ENCODE data around the gene KLHL12.

KLHL12 gene

GRCh38 chr1:202926581-202927491, at the start of gene KLHL12:
TSS of gene KLHL12 (minus strand) at chr1:202927234. CDS start at chr1:202925162, 2,072 bp downstream.
- TF ChIP-seq CTCF (conservative IDR thresholded peaks at IDR 0.05; ENCODE audit: low read depth, low read length) = peak; percentile 81
- H3K4me3 ChIP-seq (ENCODE audit: low read depth, low read length) = peak within 1 kb of the TSS; percentile 97
- peak; percentile 98 for DNase-seq (ENCODE audit: low read depth)

- H3K4me3 ChIP-seq (ENCODE audit: low read depth, low read length) = no peak overlapping the region
- no peak for TF ChIP-seq CTCF (conservative IDR thresholded peaks at IDR 0.05; ENCODE audit: low read depth, low read length)
- DNase-seq (ENCODE audit: low read depth) = no peak
Observed at GRCh38 chr1:202976633-202977032, 49.6 kb upstream of the KLHL12 start.

- TF ChIP-seq CTCF (conservative IDR thresholded peaks at IDR 0.05; ENCODE audit: low read depth, low read length) = no peak
- H3K4me3 ChIP-seq (ENCODE audit: low read depth, low read length) = no peak overlapping the region
- no peak for DNase-seq (ENCODE audit: low read depth)
Observed at GRCh38 chr1:202974856-202975255, 47.8 kb upstream of the KLHL12 start.

GRCh38 chr1:202972046-202972445, 45.0 kb upstream of the KLHL12 start:
- no peak for TF ChIP-seq CTCF (conservative IDR thresholded peaks at IDR 0.05; ENCODE audit: low read depth, low read length)
- H3K4me3 ChIP-seq (ENCODE audit: low read depth, low read length) = no peak overlapping the region
- no peak for DNase-seq (ENCODE audit: low read depth)

- no peak overlapping the region for H3K4me3 ChIP-seq (ENCODE audit: low read depth, low read length)
- DNase-seq (ENCODE audit: low read depth) = peak; percentile 79
- peak; percentile 86 for TF ChIP-seq CTCF (conservative IDR thresholded peaks at IDR 0.05; ENCODE audit: low read depth, low read length)
Observed at GRCh38 chr1:202968895-202969295, 41.9 kb upstream of the KLHL12 start.

- no peak for DNase-seq (ENCODE audit: low read depth)
- H3K4me3 ChIP-seq (ENCODE audit: low read depth, low read length) = no peak overlapping the region
- TF ChIP-seq CTCF (conservative IDR thresholded peaks at IDR 0.05; ENCODE audit: low read depth, low read length) = no peak
Observed at GRCh38 chr1:202968351-202968750, 41.3 kb upstream of the KLHL12 start.
